Transverse colon (tissue), 4 donors: ENCODE data around the gene NEK10.

Source experiments
- CTCF ChIP-seq, 5 experiments: fragments of 200-600 bp in 3 of 5; fragments of 450-650 bp in 2 of 5; sonication (generic) in 3 of 5; IDR thresholded peaks; 1 replicate in 2 of 5; 2 replicates in 3 of 5; pipeline ENCODE4 v1.5.1; 2016 to 2017; ENCODE audit warnings: antibody characterized with exemption in 5 of 5, inconsistent platforms in 3 of 5, mild to moderate bottlenecking in 2 of 5, moderate library complexity in 1 of 5
- POLR2A ChIP-seq: fragments of 450-650 bp; IDR thresholded peaks from one replicate; pipeline ENCODE4 v1.6.1; 2016; ENCODE audit warnings: antibody characterized with exemption, mild to moderate bottlenecking, moderate library complexity
- POLR2AphosphoS5 ChIP-seq, 3 donors: sonication (generic); formaldehyde crosslinking; IDR thresholded peaks; one replicate each; pipeline ENCODE4 v1.6.1; 2016; ENCODE audit warnings: antibody characterized with exemption in 3 of 3

DNA sequence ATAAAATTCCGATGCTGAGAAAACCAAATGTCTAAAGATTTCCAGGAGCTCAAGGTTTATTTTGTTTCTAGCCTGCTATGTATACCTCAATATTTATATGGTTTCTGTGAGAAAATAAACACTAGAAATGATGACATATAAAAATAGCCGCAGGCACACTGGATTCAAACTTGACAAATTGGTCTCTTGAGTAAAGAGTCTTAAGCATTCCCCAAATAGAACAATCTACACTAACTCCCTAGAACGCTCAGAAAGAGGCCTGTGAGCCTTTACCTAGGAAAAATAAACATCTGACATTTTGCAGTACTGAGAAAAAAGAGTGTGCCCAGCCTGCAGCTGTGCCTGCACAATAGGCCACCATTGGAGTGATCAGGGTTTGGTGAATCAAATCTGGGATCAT is 75.2 kb downstream of the NEK10 start:
- TF ChIP-seq CTCF (IDR thresholded peaks at IDR 0.05) (no peak), POLR2AphosphoS5 (IDR thresholded peaks at IDR 0.05) (no peak), POLR2A (no peak)
